Natural killer cell (primary cell): ENCODE results near the gene SH2D3C. TPM values are rescaled to one million over a fixed set of nuclear protein-coding genes. Genes with fewer than 3 reads are reported as not detected.

Source experiments
- ATAC-seq, 3 donors: fragments of 150-1000 bp in 2 of 3; fragments of 200-7000 bp in 1 of 3; cut with Tn5 transposase; 1 replicate in 1 of 3; 2 replicates in 2 of 3; pipeline ENCODE4 v1.10.0; 2021; ENCODE audit warnings: mild to moderate bottlenecking in 2 of 3, moderate library complexity in 2 of 3
- DNase-seq, 2 donors: peaks; one replicate each; pipeline versions ENCODE4 v3.0.0 to v3.0.0-alpha.2; 2013 to 2021; ENCODE audit warnings: mixed read lengths in 1 of 2
- H3K27ac ChIP-seq: one replicate; pipeline ENCODE4 v1.5.1; 2013; ENCODE audit warnings: mild to moderate bottlenecking, low read length
- H3K27me3 ChIP-seq: one replicate; pipeline ENCODE4 v1.6.1; 2013; ENCODE audit warnings: low read length; ENCODE audit not compliant: control insufficient read depth, insufficient read depth
- H3K36me3 ChIP-seq: one replicate; pipeline ENCODE4 v1.6.1; 2013; ENCODE audit warnings: low read length; ENCODE audit not compliant: control insufficient read depth, insufficient read depth
- H3K4me1 ChIP-seq: one replicate; pipeline ENCODE4 v1.6.1; 2013; ENCODE audit warnings: low read length; ENCODE audit not compliant: control insufficient read depth, insufficient read depth
- H3K4me3 ChIP-seq: one replicate; pipeline ENCODE4 v1.5.1; 2013; ENCODE audit warnings: low read length
- H3K9me3 ChIP-seq: one replicate; pipeline ENCODE4 v1.6.1; 2013; ENCODE audit warnings: low read length; ENCODE audit not compliant: control insufficient read depth, insufficient read depth
- H3K27ac Mint-ChIP-seq, 2 donors: one replicate each; pipeline ENCODE4 v1.8.0; 2022; ENCODE audit warnings: mild to moderate bottlenecking in 2 of 2, mixed read lengths in 2 of 2, moderate library complexity in 1 of 2
- H3K27me3 Mint-ChIP-seq, 2 donors: one replicate each; pipeline ENCODE4 v1.8.0; 2022; ENCODE audit warnings: low read depth in 2 of 2, mixed read lengths in 2 of 2
- H3K36me3 Mint-ChIP-seq: one replicate; pipeline ENCODE4 v1.8.0; 2022; ENCODE audit warnings: mixed read lengths
- H3K4me1 Mint-ChIP-seq, 2 donors: one replicate each; pipeline ENCODE4 v1.8.0; 2022; ENCODE audit warnings: mixed read lengths in 2 of 2
- H3K4me3 Mint-ChIP-seq: one replicate; pipeline ENCODE4 v1.8.0; 2022; ENCODE audit warnings: mild to moderate bottlenecking, moderate library complexity, mixed read lengths
- H3K9me3 Mint-ChIP-seq, 2 donors: one replicate each; pipeline ENCODE4 v1.8.0; 2022; ENCODE audit warnings: mixed read lengths in 2 of 2
- CTCF ChIP-seq: fragments of 200-600 bp; IDR thresholded peaks from one replicate; pipeline ENCODE4 v1.8.0; 2022; ENCODE audit warnings: antibody characterized with exemption
- WGBS: methylation state at CpG from one replicate; pipeline ENCODE4 v1.1.7; 2013; ENCODE audit warnings: missing lambda C conversion rate; ENCODE audit not compliant: insufficient coverage; 5-methylcytosine and 5-hydroxymethylcytosine counted together
- intact Hi-C: fragments of 100-400 bp; cut with micrococcal nuclease; formaldehyde crosslinking; loops from one replicate; pipeline ENCODE4 v1.14.2; 2022
- total RNA-seq, 4 donors: library from RNA; stranded (reverse); fragments of 120-200 nt in 1 of 4; gene quantifications; one replicate each; pipeline versions ENCODE4 v1.2.3 to v1.2.4, GENCODE V29; 2013 to 2022

Gene SH2D3C
- total RNA-seq, 3 donors from 2014 or later (not counting 1 experiment from before 2014, with no cell fraction given), result 42.8 to 86.8 (median 56.6) TPM

GRCh38 chr9:127790094-127790855, 11.8 kb upstream of the SH2D3C start:
- peaks cover 16 to 38% of the 10 kb centered on the region in 2 donors for H3K4me1 Mint-ChIP-seq
- H3K27ac ChIP-seq, result no peak overlapping the region
- no peaks in the 10 kb centered on the region for H3K27me3 Mint-ChIP-seq
- H3K9me3 ChIP-seq, result no peaks in the 10 kb centered on the region
- WGBS, result 98% methylated on average over 6 of the region's 9 CpGs
- H3K36me3 ChIP-seq, result peaks cover 50% of the 10 kb centered on the region
- no peak for DNase-seq
- no peak overlapping the region for H3K4me3 Mint-ChIP-seq
- H3K27me3 ChIP-seq, result no peaks in the 10 kb centered on the region
- H3K4me1 ChIP-seq, result peaks cover 21% of the 10 kb centered on the region
- peak overlapping the region; percentile 62 to 78 for H3K27ac Mint-ChIP-seq
- no peaks in the 10 kb centered on the region for H3K9me3 Mint-ChIP-seq
- intact Hi-C loops, result no loop called here
- H3K36me3 Mint-ChIP-seq, result peaks cover 6% of the 10 kb centered on the region
- no peak for ATAC-seq
- no peak for TF ChIP-seq CTCF
- H3K4me3 ChIP-seq, result no peak overlapping the region

GRCh38 chr9:127789179-127789578, 10.7 kb upstream of the SH2D3C start:
- Mint-ChIP-seq H3K27ac (no peak overlapping the region), H3K27me3 (no peaks in the 10 kb centered on the region), H3K4me3 (peak overlapping the region; percentile 9), H3K9me3 (no peaks in the 10 kb centered on the region), H3K4me1 (peaks cover 24 to 47% of the 10 kb centered on the region in 2 donors), H3K36me3 (peaks cover 6% of the 10 kb centered on the region)
- ATAC-seq (no peak), DNase-seq (no peak)
- peaks cover 50% of the 10 kb centered on the region for H3K36me3 ChIP-seq
- no peak overlapping the region for H3K4me3 ChIP-seq
- no peaks in the 10 kb centered on the region for H3K9me3 ChIP-seq
- 94% methylated on average over 25 of the region's 25 CpGs for WGBS
- no peak overlapping the region for H3K27ac ChIP-seq
- H3K4me1 ChIP-seq, result peaks cover 29% of the 10 kb centered on the region
- H3K27me3 ChIP-seq, result no peaks in the 10 kb centered on the region
- intact Hi-C loops, result loop anchor here (5.0 kb wide), 1 partner anchor 78 kb away; no protein-coding TSS in a partner anchor
- no peak for TF ChIP-seq CTCF

DNA sequence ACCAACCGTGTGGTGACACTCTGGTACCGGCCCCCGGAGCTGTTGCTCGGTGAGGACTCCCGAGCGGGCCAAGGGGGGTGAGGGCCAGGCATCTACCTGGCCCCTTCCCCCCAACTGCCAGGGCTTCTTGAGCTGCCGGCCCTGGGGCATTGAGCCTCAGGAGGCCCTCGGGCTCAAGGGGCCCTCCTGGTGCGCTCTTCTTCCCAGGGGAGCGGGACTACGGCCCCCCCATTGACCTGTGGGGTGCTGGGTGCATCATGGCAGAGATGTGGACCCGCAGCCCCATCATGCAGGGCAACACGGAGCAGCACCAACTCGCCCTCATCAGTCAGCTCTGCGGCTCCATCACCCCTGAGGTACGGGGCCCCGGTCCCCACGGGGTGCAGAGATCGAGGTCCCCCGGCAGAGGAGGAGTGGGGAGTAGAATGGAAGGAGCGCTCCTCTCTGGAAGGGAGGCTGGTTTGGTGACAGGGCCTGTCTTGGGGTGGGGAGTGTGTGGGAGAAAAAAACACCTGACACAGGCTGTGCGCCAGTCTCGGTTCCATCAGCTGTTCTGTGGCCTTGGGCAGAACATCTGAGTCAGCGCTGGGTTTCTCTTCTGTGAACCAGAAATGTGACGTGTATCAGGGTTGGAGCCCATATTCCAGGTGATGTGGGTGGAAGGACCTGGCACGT, 10.0 kb upstream of the SH2D3C start:
- H3K9me3 Mint-ChIP-seq, result no peaks in the 10 kb centered on the region
- no peaks in the 10 kb centered on the region for H3K27me3 ChIP-seq
- DNase-seq (no peak), ATAC-seq (no peak)
- H3K27me3 Mint-ChIP-seq, result no peaks in the 10 kb centered on the region
- no peak for TF ChIP-seq CTCF
- H3K4me1 Mint-ChIP-seq, result peaks cover 31 to 54% of the 10 kb centered on the region in 2 donors
- H3K4me3 ChIP-seq, result no peak overlapping the region
- 90% methylated on average over 26 of the region's 26 CpGs for WGBS
- no peak overlapping the region for H3K27ac Mint-ChIP-seq
- peaks cover 6% of the 10 kb centered on the region for H3K36me3 Mint-ChIP-seq
- intact Hi-C loops, result loop anchor here (5.0 kb wide), 1 partner anchor 79 kb away; no protein-coding TSS in a partner anchor
- H3K36me3 ChIP-seq, result peaks cover 48% of the 10 kb centered on the region
- H3K9me3 ChIP-seq, result no peaks in the 10 kb centered on the region
- H3K4me3 Mint-ChIP-seq, result no peak overlapping the region
- peaks cover 36% of the 10 kb centered on the region for H3K4me1 ChIP-seq
- no peak overlapping the region for H3K27ac ChIP-seq
